ENCODE data around the gene OR52I2. TPM values are rescaled to one million over a fixed set of nuclear protein-coding genes. Genes with fewer than 3 reads are reported as not detected.

The OR52I2 gene
- total RNA-seq, 1 donor from 2014 or later, result not detected

GRCh38 chr11:4641501-4641900 is 60.0 kb downstream of the OR52I2 start:
- intact Hi-C loops (cut with micrococcal nuclease), result loop anchor here (10.0 kb wide), 1 partner anchor 53 kb away; the partner anchor contains the start of gene OR51E2
- peaks cover 56% of the 10 kb centered on the region for H3K4me1 ChIP-seq

GRCh38 chr11:4642043-4642442 is 60.5 kb downstream of the OR52I2 start:
- no peaks in the 10 kb centered on the region for H3K27me3 ChIP-seq (ENCODE audit: low read depth)
- H3K4me1 ChIP-seq, result peaks cover 60% of the 10 kb centered on the region
- H3K4me3 ChIP-seq, result no peak overlapping the region
- intact Hi-C loops (cut with micrococcal nuclease), result loop anchor here (10.0 kb wide), 1 partner anchor 53 kb away; the partner anchor contains the start of gene OR51E2
- DNase-seq, result no peak
- peak overlapping the region; percentile 89 for H3K27ac ChIP-seq (replicated peaks)
- no peak for TF ChIP-seq CTCF (IDR thresholded peaks at IDR 0.05; ENCODE audit: borderline replicate concordance)
- H3K36me3 ChIP-seq, result no peaks in the 10 kb centered on the region
- H3K9me3 ChIP-seq (replicated peaks), result no peaks in the 10 kb centered on the region

More at GRCh38 chr11:4641501-4641900, 60.0 kb downstream of the OR52I2 start:
- Histone ChIP-seq H3K27me3 (ENCODE audit: low read depth) (no peaks in the 10 kb centered on the region), H3K9me3 (replicated peaks) (no peaks in the 10 kb centered on the region), H3K27ac (replicated peaks) (peak overlapping the region; percentile 89), H3K4me3 (no peak overlapping the region), H3K36me3 (no peaks in the 10 kb centered on the region)
- DNase-seq, result no peak
- no peak for TF ChIP-seq CTCF (IDR thresholded peaks at IDR 0.05; ENCODE audit: borderline replicate concordance)

Other genes with a start within 250 kb of the OR52I2 start
- gene OR52B4, start 213.4 kb upstream of the OR52I2 start, total RNA-seq, result not detected
- gene TRIM21, start 188.0 kb upstream of the OR52I2 start, total RNA-seq, result 8.4 TPM
- not detected for gene OR52K2, start 132.4 kb upstream of the OR52I2 start, total RNA-seq
- gene OR52K1, start 99.1 kb upstream of the OR52I2 start, total RNA-seq, result not detected
- not detected for gene OR52M1, start 36.6 kb upstream of the OR52I2 start, total RNA-seq
- gene OR52I1, start 12.3 kb downstream of the OR52I2 start, total RNA-seq, result not detected
- gene TRIM68, start 26.5 kb downstream of the OR52I2 start, total RNA-seq, result 10.6 TPM
- gene OR51D1, start 55.7 kb downstream of the OR52I2 start, total RNA-seq, result not detected
- 1.3 TPM for gene OR51E1, start 62.2 kb downstream of the OR52I2 start, total RNA-seq
- gene OR51E2, start 116.1 kb downstream of the OR52I2 start, total RNA-seq, result not detected
- gene MMP26, start 123.0 kb downstream of the OR52I2 start, total RNA-seq, result not detected
- not detected for gene OR51F1, start 188.2 kb downstream of the OR52I2 start, total RNA-seq
- not detected for gene OR52R1, start 222.6 kb downstream of the OR52I2 start, total RNA-seq
- not detected for gene OR51F2, start 239.6 kb downstream of the OR52I2 start, total RNA-seq